ENCODE measurements around the gene EEF1B2. TPM values are rescaled to one million over a fixed set of nuclear protein-coding genes. Genes with fewer than 3 reads are reported as not detected.

Gene EEF1B2
- total RNA-seq, result 100 to 1,000 TPM; 205 to 304 TPM

GRCh38 chr2:206159346-206160124 lies at the start of gene EEF1B2, which contains the start of gene NDUFS1:
EEF1B2 (plus strand) TSS chr2:206159895; CDS start chr2:206159980, 85 bp downstream.
NDUFS1 (minus strand) TSS chr2:206159444; CDS start chr2:206153678, 5,766 bp downstream.

Small RNA genes lying within 50 kb of the gene (small RNA-seq; reads per million reads assigned to genes)
- gene RF00134 (0 reads per million in 2 donors), gene RF02271 (0 reads per million in 2 donors), gene SNORA41 (0 reads per million in 2 donors), gene SNORD51 (0 to 0.35 reads per million in 2 donors)

Other genes with a start within 250 kb of the EEF1B2 start
- gene INO80D, start 73.7 kb upstream of the EEF1B2 start, total RNA-seq, result 10 to 100 TPM; 10.3 to 11.7 TPM
- 100 to 1,000 TPM; 123 to 136 TPM for gene NDUFS1, start 451 bp upstream of the EEF1B2 start, total RNA-seq
- 1 to 10 TPM; 3.0 to 5.2 TPM for gene ZDBF2, start 114.8 kb downstream of the EEF1B2 start, total RNA-seq